Osteocyte (in vitro differentiated cells): ENCODE data around the gene CFAP100. TPM values are rescaled to one million over a fixed set of nuclear protein-coding genes. Genes with fewer than 3 reads are reported as not detected.

Experiments
- DNase-seq: peaks from one replicate; pipeline ENCODE4 v3.0.0; 2021; ENCODE audit warnings: mixed read lengths; ENCODE audit not compliant: unreplicated experiment; ENCODE audit errors: extremely low spot score
- H3K27ac Mint-ChIP-seq: one replicate; pipeline ENCODE4 v1.8.0; 2021; ENCODE audit warnings: mild to moderate bottlenecking, mixed read lengths; ENCODE audit not compliant: unreplicated experiment
- H3K27me3 Mint-ChIP-seq: one replicate; pipeline ENCODE4 v1.8.0; 2021; ENCODE audit warnings: mixed read lengths; ENCODE audit not compliant: unreplicated experiment
- H3K36me3 Mint-ChIP-seq: one replicate; pipeline ENCODE4 v1.8.0; 2021; ENCODE audit warnings: mixed read lengths; ENCODE audit not compliant: unreplicated experiment
- H3K4me1 Mint-ChIP-seq: one replicate; pipeline ENCODE4 v1.8.0; 2021; ENCODE audit warnings: mixed read lengths; ENCODE audit not compliant: unreplicated experiment
- H3K4me3 Mint-ChIP-seq: one replicate; pipeline ENCODE4 v1.8.0; 2021; ENCODE audit warnings: mild to moderate bottlenecking, moderate library complexity, mixed read lengths; ENCODE audit not compliant: unreplicated experiment
- H3K9me3 Mint-ChIP-seq: one replicate; pipeline ENCODE4 v1.8.0; 2021; ENCODE audit warnings: mixed read lengths; ENCODE audit not compliant: unreplicated experiment
- CTCF ChIP-seq: fragments of 200-600 bp; sonication (generic); IDR thresholded peaks from 2 replicates; pipeline ENCODE4 v1.5.0; 2021; ENCODE audit warnings: antibody characterized with exemption, mild to moderate bottlenecking, moderate library complexity
- total RNA-seq: library from RNA; stranded (reverse); gene quantifications from 2 replicates; pipeline ENCODE4 v1.2.1, GENCODE V29; 2021

CFAP100 gene
- total RNA-seq, 1 donor from 2014 or later: not detected

GRCh38 chr3:126439346-126439967 is 44.7 kb downstream of the CFAP100 start:
- Mint-ChIP-seq H3K9me3 (no peaks in the 10 kb centered on the region), H3K36me3 (peaks cover 16% of the 10 kb centered on the region), H3K27me3 (no peaks in the 10 kb centered on the region)

GRCh38 chr3:126439968-126440708 is 45.4 kb downstream of the CFAP100 start:
- peak; percentile 71 for DNase-seq
- TF ChIP-seq CTCF: no peak
- Mint-ChIP-seq H3K4me3 (no peak overlapping the region), H3K27ac (no peak overlapping the region), H3K9me3 (no peaks in the 10 kb centered on the region), H3K27me3 (no peaks in the 10 kb centered on the region), H3K4me1 (peaks cover 1% of the 10 kb centered on the region), H3K36me3 (peaks cover 13% of the 10 kb centered on the region)

More at GRCh38 chr3:126439346-126439967, 44.7 kb downstream of the CFAP100 start:
- TF ChIP-seq CTCF: no peak
- H3K27ac Mint-ChIP-seq: no peak overlapping the region
- DNase-seq: peak; percentile 75
- peaks cover 1% of the 10 kb centered on the region for H3K4me1 Mint-ChIP-seq
- no peak overlapping the region for H3K4me3 Mint-ChIP-seq

GRCh38 chr3:126440709-126440995 is 45.9 kb downstream of the CFAP100 start:
- TF ChIP-seq CTCF: no peak
- no peaks in the 10 kb centered on the region for H3K27me3 Mint-ChIP-seq
- peak; percentile 73 for DNase-seq
- H3K27ac Mint-ChIP-seq: no peak overlapping the region
- H3K9me3 Mint-ChIP-seq: no peaks in the 10 kb centered on the region
- H3K4me3 Mint-ChIP-seq: no peak overlapping the region
- H3K4me1 Mint-ChIP-seq: peaks cover 1% of the 10 kb centered on the region
- H3K36me3 Mint-ChIP-seq: peaks cover 12% of the 10 kb centered on the region

GRCh38 chr3:126441256-126441880 is 46.7 kb downstream of the CFAP100 start:
- H3K9me3 Mint-ChIP-seq: no peaks in the 10 kb centered on the region
- peaks cover 1% of the 10 kb centered on the region for H3K4me1 Mint-ChIP-seq
- no peak overlapping the region for H3K4me3 Mint-ChIP-seq
- H3K36me3 Mint-ChIP-seq: peaks cover 12% of the 10 kb centered on the region
- H3K27ac Mint-ChIP-seq: no peak overlapping the region
- DNase-seq: peak; percentile 83
- no peaks in the 10 kb centered on the region for H3K27me3 Mint-ChIP-seq
- TF ChIP-seq CTCF: no peak
